ENCODE data around the gene GPER1. TPM values are rescaled to one million over a fixed set of nuclear protein-coding genes. Genes with fewer than 3 reads are reported as not detected.

The GPER1 gene
- total RNA-seq, 2 donors from 2014 or later = 3.9 to 5.3 TPM

DNA sequence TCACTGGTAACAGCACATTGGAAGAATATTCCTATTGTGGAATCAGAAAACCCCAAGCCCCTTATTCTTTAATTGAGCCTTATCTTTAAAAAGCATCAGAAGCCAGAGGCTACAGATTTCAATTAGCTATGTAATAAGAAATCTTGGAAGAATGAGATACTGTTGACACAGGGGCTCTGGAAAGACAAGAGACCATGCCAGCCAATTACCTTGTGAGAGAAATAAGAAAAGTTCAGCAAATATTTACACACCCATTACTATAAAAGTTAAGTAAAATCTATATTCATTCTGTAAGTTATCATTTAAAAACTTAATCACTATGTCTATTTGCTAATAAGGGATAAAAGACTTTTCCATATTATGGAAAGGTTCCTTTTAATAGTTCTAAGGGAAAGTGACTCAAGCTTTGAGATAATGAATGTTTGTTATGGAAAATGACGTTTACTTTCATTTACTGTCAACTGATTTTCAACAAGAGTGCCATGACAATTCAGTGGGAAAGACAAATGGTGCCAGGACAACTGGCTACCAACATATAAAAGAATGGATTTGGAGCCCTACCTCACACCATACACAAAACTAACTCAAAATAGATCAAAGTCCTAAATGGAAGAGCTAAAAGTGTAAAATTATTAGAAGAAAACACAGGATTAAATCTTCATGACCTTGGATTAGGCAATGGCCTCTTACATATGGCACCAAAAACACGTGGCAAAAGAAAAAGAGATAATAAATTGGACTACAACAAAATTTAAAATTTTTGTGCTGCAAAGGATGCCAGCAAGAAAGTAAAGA, 43.8 kb downstream of the GPER1 start:
- no peak for ATAC-seq (ENCODE audit: insufficient number of reproducible peaks, low FRiP score, low read depth)

DNA sequence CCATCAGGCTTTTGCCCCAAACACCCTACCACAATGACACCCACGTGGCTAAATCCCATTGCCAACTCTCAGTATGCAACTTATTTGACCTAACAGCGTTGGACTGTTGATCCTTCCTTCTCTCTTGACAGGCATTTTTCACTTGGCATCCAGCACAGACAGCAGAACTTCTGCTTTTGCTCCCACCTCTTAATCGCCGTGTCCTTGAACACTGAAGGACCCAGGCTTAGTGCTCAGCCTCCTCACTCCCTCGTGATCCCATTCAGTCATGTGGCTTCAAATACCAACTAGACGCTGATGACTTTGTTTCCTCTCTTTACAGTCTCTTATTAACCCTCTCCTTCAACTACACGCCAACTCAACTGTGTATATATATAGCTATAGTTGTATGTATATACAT, 47.0 kb downstream of the GPER1 start:
- no peaks in the 10 kb centered on the region for H3K27me3 ChIP-seq (replicated peaks; ENCODE audit: insufficient read depth)
- DNase-seq (ENCODE audit: low spot score) (no peak), ATAC-seq (ENCODE audit: insufficient number of reproducible peaks, low FRiP score, low read depth) (no peak)
- no peak overlapping the region for H3K27ac ChIP-seq
- H3K4me1 ChIP-seq (ENCODE audit: control insufficient read depth in 1 of 2, low read depth in 2 of 2) = peaks cover 8 to 14% of the 10 kb centered on the region in 2 donors
- H3K4me3 ChIP-seq = no peak overlapping the region
- TF ChIP-seq, protein P1, sequence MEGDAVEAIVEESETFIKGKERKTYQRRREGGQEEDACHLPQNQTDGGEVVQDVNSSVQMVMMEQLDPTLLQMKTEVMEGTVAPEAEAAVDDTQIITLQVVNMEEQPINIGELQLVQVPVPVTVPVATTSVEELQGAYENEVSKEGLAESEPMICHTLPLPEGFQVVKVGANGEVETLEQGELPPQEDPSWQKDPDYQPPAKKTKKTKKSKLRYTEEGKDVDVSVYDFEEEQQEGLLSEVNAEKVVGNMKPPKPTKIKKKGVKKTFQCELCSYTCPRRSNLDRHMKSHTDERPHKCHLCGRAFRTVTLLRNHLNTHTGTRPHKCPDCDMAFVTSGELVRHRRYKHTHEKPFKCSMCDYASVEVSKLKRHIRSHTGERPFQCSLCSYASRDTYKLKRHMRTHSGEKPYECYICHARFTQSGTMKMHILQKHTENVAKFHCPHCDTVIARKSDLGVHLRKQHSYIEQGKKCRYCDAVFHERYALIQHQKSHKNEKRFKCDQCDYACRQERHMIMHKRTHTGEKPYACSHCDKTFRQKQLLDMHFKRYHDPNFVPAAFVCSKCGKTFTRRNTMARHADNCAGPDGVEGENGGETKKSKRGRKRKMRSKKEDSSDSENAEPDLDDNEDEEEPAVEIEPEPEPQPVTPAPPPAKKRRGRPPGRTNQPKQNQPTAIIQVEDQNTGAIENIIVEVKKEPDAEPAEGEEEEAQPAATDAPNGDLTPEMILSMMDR (IDR thresholded peaks at IDR 0.05) = no peak
- H3K9me3 ChIP-seq = no peaks in the 10 kb centered on the region
- no peaks in the 10 kb centered on the region for H3K36me3 ChIP-seq

More for the DNA sequence above, 43.8 kb downstream of the GPER1 start:
- no peaks in the 10 kb centered on the region for H3K4me1 ChIP-seq (ENCODE audit: control insufficient read depth in 1 of 2, low read depth in 2 of 2)
- H3K36me3 ChIP-seq = no peaks in the 10 kb centered on the region
- H3K4me3 ChIP-seq = no peak overlapping the region
- DNase-seq (ENCODE audit: low spot score) = no peak
- no peaks in the 10 kb centered on the region for H3K9me3 ChIP-seq
- TF ChIP-seq, protein P1 (IDR thresholded peaks at IDR 0.05) = no peak
- H3K27me3 ChIP-seq (replicated peaks; ENCODE audit: insufficient read depth) = no peaks in the 10 kb centered on the region
- no peak overlapping the region for H3K27ac ChIP-seq

DNA sequence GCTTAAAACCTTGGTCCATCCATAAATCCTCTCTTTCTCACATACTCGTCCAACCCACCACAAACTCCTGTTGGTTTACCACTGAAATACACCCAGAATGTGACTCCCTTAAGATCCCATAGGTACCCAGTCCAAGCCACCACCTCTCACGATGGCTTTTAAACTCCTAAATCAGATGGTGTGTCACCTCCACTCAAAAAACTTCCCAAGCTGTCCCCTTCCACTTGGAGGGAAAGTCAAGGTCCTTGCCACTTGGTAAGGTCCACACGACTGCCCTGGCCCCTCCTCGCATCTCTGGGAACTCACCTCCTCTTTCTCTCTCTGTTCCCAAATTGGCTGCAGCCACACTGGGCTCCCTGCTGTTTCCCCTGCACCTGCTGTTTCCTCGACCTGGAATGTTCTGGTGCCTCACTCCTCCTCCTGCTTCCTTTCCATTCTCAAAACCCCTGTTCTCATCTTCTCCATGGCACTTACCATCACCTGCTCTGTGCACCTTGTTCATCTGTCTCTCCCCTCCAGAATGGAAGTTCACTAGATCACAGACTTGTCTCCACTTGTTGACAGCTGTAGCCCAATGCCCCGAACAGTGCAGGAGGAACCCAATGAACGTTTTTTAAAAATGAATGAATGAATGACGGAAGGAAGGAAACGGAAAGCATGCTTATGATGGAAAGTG, 49.1 kb downstream of the GPER1 start:
- H3K36me3 ChIP-seq = no peaks in the 10 kb centered on the region
- TF ChIP-seq, protein P1 (IDR thresholded peaks at IDR 0.05) = no peak
- H3K27ac ChIP-seq = no peak overlapping the region
- H3K4me3 ChIP-seq = peak overlapping the region; percentile 74
- no peaks in the 10 kb centered on the region for H3K27me3 ChIP-seq (replicated peaks; ENCODE audit: insufficient read depth)
- H3K4me1 ChIP-seq (ENCODE audit: control insufficient read depth in 1 of 2, low read depth in 2 of 2) = peaks cover 8 to 14% of the 10 kb centered on the region in 2 donors
- DNase-seq (ENCODE audit: low spot score) (no peak), ATAC-seq (ENCODE audit: insufficient number of reproducible peaks, low FRiP score, low read depth) (no peak)
- H3K9me3 ChIP-seq = no peaks in the 10 kb centered on the region

DNA sequence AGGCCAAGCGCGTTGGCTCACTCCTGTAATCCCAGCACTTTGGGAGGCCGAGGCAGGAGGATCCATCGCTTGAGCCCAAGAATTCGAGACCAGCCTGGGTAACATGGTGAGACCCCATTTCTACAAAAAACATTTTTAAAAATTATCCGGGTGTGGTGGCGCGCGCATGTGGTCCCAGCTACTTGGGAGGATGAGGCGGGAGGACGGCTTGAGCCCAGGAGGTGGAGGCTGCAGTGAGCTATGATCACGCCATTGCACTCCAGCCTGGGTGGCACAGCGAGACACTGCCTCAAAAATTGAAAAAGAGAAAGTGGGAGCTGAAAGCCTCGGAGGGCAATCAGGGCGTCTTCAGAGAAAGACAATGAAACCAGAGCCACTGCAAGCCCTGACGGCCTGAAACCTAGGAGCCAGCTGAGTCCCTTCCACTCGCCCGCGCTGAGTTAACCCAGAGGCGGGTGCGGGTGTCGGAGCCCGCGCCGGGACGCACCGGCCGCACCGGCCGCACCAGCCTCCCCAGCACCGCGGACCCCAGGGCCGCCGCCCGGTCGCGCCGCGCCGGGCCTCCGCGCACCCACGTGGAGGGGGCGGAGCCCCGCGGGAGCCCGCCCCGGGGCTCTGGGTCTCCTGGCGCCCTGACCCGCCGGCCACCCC, 49.7 kb downstream of the GPER1 start:
- ATAC-seq (ENCODE audit: insufficient number of reproducible peaks, low FRiP score, low read depth) = peak; percentile 61
- peak overlapping the region; percentile 29 to 35 for H3K27ac ChIP-seq

More for the DNA sequence above, 49.7 kb downstream of the GPER1 start:
- DNase-seq (ENCODE audit: low spot score) = no peak
- TF ChIP-seq, protein P1 (IDR thresholded peaks at IDR 0.05) = no peak
- H3K9me3 ChIP-seq = no peaks in the 10 kb centered on the region
- no peaks in the 10 kb centered on the region for H3K27me3 ChIP-seq (replicated peaks; ENCODE audit: insufficient read depth)
- H3K36me3 ChIP-seq = no peaks in the 10 kb centered on the region
- H3K4me1 ChIP-seq (ENCODE audit: control insufficient read depth in 1 of 2, low read depth in 2 of 2) = peaks cover 8 to 14% of the 10 kb centered on the region in 2 donors
- peak overlapping the region; percentile 74 for H3K4me3 ChIP-seq
